IMR-90 (cell line): ENCODE results near the gene KIF6. TPM values are rescaled to one million over a fixed set of nuclear protein-coding genes. Genes with fewer than 3 reads are reported as not detected.

Experiments
- ATAC-seq: fragments of 200-7000 bp; cut with Tn5 transposase; 2 replicates; pipeline ENCODE4 v1.9.1; 2020; ENCODE audit warnings: low read depth, mild to moderate bottlenecking, moderate library complexity
- BruUV-seq: library from RNA; stranded (reverse); fragments of 400-500 nt; replicated peaks from 2 replicates; lab custom pipeline; 2021; lab: Mats Ljungman, UMichigan
- CTCF ChIA-PET: fragments of 300-600 bp; formaldehyde crosslinking; extraction: SDS; loops from one replicate; lab custom pipeline; 2021; ENCODE audit warnings: antibody characterized with exemption; lab: Yijun Ruan, JAX
- POLR2A ChIA-PET: fragments of 300-600 bp; sonication (Branson Sonifier 250); formaldehyde crosslinking; loops from one replicate; lab custom pipeline; 2022; ENCODE audit warnings: antibody characterized with exemption; ENCODE audit not compliant: unreplicated experiment; lab: Charles Lee
- DNase-seq: peaks from one replicate; pipeline ENCODE4 v3.0.0; 2013
- H2AFZ ChIP-seq: replicated peaks from 2 replicates; pipeline ENCODE3; 2013; ENCODE audit warnings: low read length, mild to moderate bottlenecking; ENCODE audit not compliant: poor library complexity
- H2AK5ac ChIP-seq: 2 replicates; pipeline ENCODE4 v1.6.1; 2013; ENCODE audit warnings: low read depth, low read length, inconsistent platforms
- H2AK9ac ChIP-seq: replicated peaks from 2 replicates; pipeline ENCODE3; 2013; ENCODE audit warnings: mild to moderate bottlenecking, low read depth, low read length, moderate library complexity; ENCODE audit not compliant: poor library complexity
- H2BK120ac ChIP-seq: 2 replicates; pipeline ENCODE4 v1.6.1; 2013; ENCODE audit warnings: low read depth, low read length, inconsistent platforms
- H2BK15ac ChIP-seq: 3 replicates; pipeline ENCODE4 v1.6.1; 2013; ENCODE audit warnings: low read depth, low read length, inconsistent platforms
- H2BK20ac ChIP-seq: 2 replicates; pipeline ENCODE4 v1.6.1; 2013; ENCODE audit warnings: low read depth, mild to moderate bottlenecking, inconsistent platforms, low read length, moderate library complexity
- H2BK5ac ChIP-seq: 2 replicates; pipeline ENCODE4 v1.6.1; 2013; ENCODE audit warnings: mild to moderate bottlenecking, low read depth, low read length, inconsistent platforms; ENCODE audit not compliant: poor library complexity, severe bottlenecking
- H3K14ac ChIP-seq: replicated peaks from 2 replicates; pipeline ENCODE4 v1.6.1; 2013; ENCODE audit warnings: low read depth, low read length, inconsistent platforms
- H3K18ac ChIP-seq: 2 replicates; pipeline ENCODE4 v1.6.1; 2013; ENCODE audit warnings: low read depth, low read length, control low read depth
- H3K23ac ChIP-seq: 2 replicates; pipeline ENCODE4 v1.6.1; 2013; ENCODE audit warnings: low read depth, low read length, inconsistent platforms
- H3K27ac ChIP-seq: 2 replicates; pipeline ENCODE4 v1.5.1; 2013; ENCODE audit warnings: mild to moderate bottlenecking, control low read depth, low read length; ENCODE audit not compliant: insufficient read depth
- H3K27me3 ChIP-seq: 2 replicates; pipeline ENCODE4 v1.6.1; 2013; ENCODE audit warnings: low read length; ENCODE audit not compliant: control insufficient read depth, insufficient read depth
- H3K36me3 ChIP-seq: 2 replicates; pipeline ENCODE4 v1.6.1; 2013; ENCODE audit warnings: low read length, mixed read lengths; ENCODE audit not compliant: control insufficient read depth, insufficient read depth
- H3K4ac ChIP-seq: 2 replicates; pipeline ENCODE4 v1.6.1; 2013; ENCODE audit warnings: low read depth, low read length, inconsistent platforms
- H3K4me1 ChIP-seq: 2 replicates; pipeline ENCODE4 v1.6.1; 2013; ENCODE audit warnings: low read length, mixed read lengths; ENCODE audit not compliant: control insufficient read depth, insufficient read depth
- H3K4me2 ChIP-seq: 2 replicates; pipeline ENCODE4 v1.6.1; 2013; ENCODE audit warnings: low read depth, mild to moderate bottlenecking, control low read depth, low read length, moderate library complexity
- H3K4me3 ChIP-seq: 2 replicates; pipeline ENCODE4 v1.5.1; 2013; ENCODE audit warnings: low read depth, mild to moderate bottlenecking, control low read depth, low read length, moderate library complexity; ENCODE audit not compliant: insufficient read depth
- H3K56ac ChIP-seq: 2 replicates; pipeline ENCODE4 v1.6.1; 2013; ENCODE audit warnings: low read length, inconsistent platforms; ENCODE audit not compliant: insufficient read depth; ENCODE audit errors: extremely low read depth
- H3K79me1 ChIP-seq, 2 experiments: 2 replicates each; pipeline ENCODE4 v1.6.1; 2013; ENCODE audit warnings: low read length in 2 of 2, inconsistent platforms in 1 of 2, low read depth in 1 of 2
- H3K9ac ChIP-seq: 2 replicates; pipeline ENCODE4 v1.6.1; 2013; ENCODE audit warnings: low read depth, low read length, control low read depth
- H3K9me1 ChIP-seq: 2 replicates; pipeline ENCODE4 v1.6.1; 2013; ENCODE audit warnings: low read length, inconsistent platforms; ENCODE audit not compliant: insufficient read depth
- H3K9me3 ChIP-seq: 2 replicates; pipeline ENCODE4 v1.6.1; 2013; ENCODE audit warnings: low read length; ENCODE audit not compliant: control insufficient read depth, insufficient read depth
- H4K20me1 ChIP-seq: 2 replicates; pipeline ENCODE4 v1.6.1; 2013; ENCODE audit warnings: low read length, inconsistent platforms; ENCODE audit not compliant: insufficient read depth
- H4K5ac ChIP-seq: 2 replicates; pipeline ENCODE4 v1.6.1; 2013; ENCODE audit warnings: mild to moderate bottlenecking, low read depth, low read length, control low read depth
- H4K8ac ChIP-seq, 2 experiments: 2 replicates each; pipeline ENCODE4 v1.6.1; 2013; ENCODE audit warnings: low read depth in 2 of 2, low read length in 2 of 2, control low read depth in 1 of 2, inconsistent platforms in 1 of 2
- H4K91ac ChIP-seq: 2 replicates; pipeline ENCODE4 v1.6.1; 2013; ENCODE audit warnings: low read depth, low read length, inconsistent platforms; ENCODE audit not compliant: insufficient read depth
- SMC3 ChIP-seq: fragments of 150-350 bp; IDR thresholded peaks from 2 replicates; pipeline ENCODE4 v1.6.1; 2016; ENCODE audit warnings: low read depth, mild to moderate bottlenecking, antibody characterized with exemption, low read length, moderate library complexity
- WGBS, 2 experiments: methylation state at CpG; one replicate each; pipeline versions ENCODE4 v1.1.5 to v1.1.7; 2013; ENCODE audit warnings: missing lambda C conversion rate in 2 of 2; ENCODE audit not compliant: insufficient read length in 1 of 2; ENCODE audit errors: extremely low coverage in 2 of 2; 5-methylcytosine and 5-hydroxymethylcytosine counted together
- dilution Hi-C: fragments of 300-500 bp; cut with HindIII; formaldehyde crosslinking; loops from one replicate; pipeline ENCODE4 v1.14.3; 2018; ENCODE audit warnings: low sequenced_read_pairs; ENCODE audit not compliant: unreplicated experiment
- in situ Hi-C: fragments of 300-500 bp; cut with MboI; formaldehyde crosslinking; loops from 3 replicates; pipeline ENCODE4 v1.14.3; 2019; ENCODE audit warnings: low sequenced_read_pairs, inconsistent platforms, mixed read lengths
- intact Hi-C: fragments of 100-400 bp; cut with micrococcal nuclease; formaldehyde crosslinking; loops from 2 replicates; pipeline ENCODE4 v1.10.0; 2022
- polyA plus RNA-seq, 3 experiments: library from polyadenylated mRNA; depleted of rRNA; stranded (reverse); fragments of >200 nt; gene quantifications; 2 replicates each; pipeline ENCODE4 v1.2.3, GENCODE V29; 2012; ENCODE audit warnings: low replicate concordance in 1 of 3
- total RNA-seq: library from RNA; depleted of rRNA; stranded (reverse); fragments of >200 nt; gene quantifications from 2 replicates; pipeline ENCODE4 v1.2.3, GENCODE V29; 2012
- TF ChIP-seq, protein P1 (sequence below): fragments of 150-350 bp; IDR thresholded peaks from 2 replicates; pipeline ENCODE4 v1.6.1; 2017; ENCODE audit warnings: mild to moderate bottlenecking, antibody characterized with exemption, low read length, low read depth

KIF6 gene
- total and polyA plus RNA-seq, 2 of the 4 experiments (the other 2 are of a cell fraction) = under 0.01 to 0.10 TPM

DNA sequence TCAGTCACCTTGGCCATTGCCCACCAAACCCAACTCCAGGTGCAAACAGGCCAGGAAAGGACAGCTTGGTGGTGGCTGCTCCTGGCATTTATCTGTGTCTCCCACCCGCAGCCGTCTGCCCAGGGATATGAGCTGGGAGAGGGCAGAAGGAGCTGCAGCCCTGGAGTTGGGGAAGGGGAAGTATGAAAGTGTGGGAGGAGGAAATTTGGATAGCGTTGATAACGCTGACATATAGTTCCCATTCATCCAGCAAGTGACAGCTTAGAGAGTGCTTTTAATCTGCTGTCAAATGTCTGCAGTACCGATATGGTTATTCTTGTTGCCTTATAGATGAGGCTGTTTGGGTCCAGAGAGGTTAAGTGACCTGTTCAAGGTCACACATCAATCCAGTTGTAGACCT is 403.4 kb downstream of the KIF6 start:
- no peak overlapping the region for H3K9ac ChIP-seq
- H3K56ac ChIP-seq = no peak overlapping the region
- no peaks in the 10 kb centered on the region for H3K79me1 ChIP-seq
- intact Hi-C loops = no loop called here
- H3K14ac ChIP-seq = no peak overlapping the region
- ATAC-seq (no peak), DNase-seq (no peak)
- no peak overlapping the region for H3K23ac ChIP-seq
- TF ChIP-seq, protein P1, sequence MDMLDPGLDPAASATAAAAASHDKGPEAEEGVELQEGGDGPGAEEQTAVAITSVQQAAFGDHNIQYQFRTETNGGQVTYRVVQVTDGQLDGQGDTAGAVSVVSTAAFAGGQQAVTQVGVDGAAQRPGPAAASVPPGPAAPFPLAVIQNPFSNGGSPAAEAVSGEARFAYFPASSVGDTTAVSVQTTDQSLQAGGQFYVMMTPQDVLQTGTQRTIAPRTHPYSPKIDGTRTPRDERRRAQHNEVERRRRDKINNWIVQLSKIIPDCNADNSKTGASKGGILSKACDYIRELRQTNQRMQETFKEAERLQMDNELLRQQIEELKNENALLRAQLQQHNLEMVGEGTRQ = no peak
- no peak for TF ChIP-seq SMC3
- H2AFZ ChIP-seq = no peak overlapping the region
- ChIA-PET POLR2A (no interaction called here), CTCF (no interaction called here)
- H4K20me1 ChIP-seq = no peaks in the 10 kb centered on the region
- no peak overlapping the region for H2AK5ac ChIP-seq
- no peaks in the 10 kb centered on the region for H3K4me1 ChIP-seq
- no peak overlapping the region for H2BK15ac ChIP-seq
- H3K4me2 ChIP-seq = no peak overlapping the region
- no peak overlapping the region for H4K91ac ChIP-seq
- no peak overlapping the region for H3K18ac ChIP-seq
- no peaks in the 10 kb centered on the region for H3K9me1 ChIP-seq
- H4K5ac ChIP-seq = no peak overlapping the region
- no peaks in the 10 kb centered on the region for H3K36me3 ChIP-seq
- WGBS, 2 experiments = 42% methylated on average over 2 of the region's 5 CpGs; no CpG with 5 or more reads in 1 of the 2 experiments
- H3K9me3 ChIP-seq = no peaks in the 10 kb centered on the region
- H3K4me3 ChIP-seq = no peak overlapping the region
- no peak overlapping the region for H2BK5ac ChIP-seq
- no peak overlapping the region for H2BK20ac ChIP-seq
- no peak overlapping the region for H2BK120ac ChIP-seq
- in situ Hi-C loops = no loop called here
- no peak overlapping the region for H3K27ac ChIP-seq
- BruUV-seq = no TSS peak
- H3K27me3 ChIP-seq = no peaks in the 10 kb centered on the region
- no peak overlapping the region for H2AK9ac ChIP-seq
- no peak overlapping the region for H4K8ac ChIP-seq
- no peak overlapping the region for H3K4ac ChIP-seq
- dilution Hi-C loops = no loop called here
